HepG2 (cell line): Measurements from ENCODE around the gene CST3.

Experiments
- FOXA3 ChIP-seq: IDR thresholded peaks from 2 replicates; pipeline ENCODE4 v1.6.1; 2016; ENCODE audit warnings: missing genetic modification reagents, missing compliant biosample characterization
- GABPA ChIP-seq, 2 experiments: IDR thresholded peaks; 2 replicates each; pipeline ENCODE4 v1.6.1; 2011 to 2016; ENCODE audit warnings: low read depth in 2 of 2, low read length in 1 of 2, missing biosample characterization in 1 of 2, missing genetic modification characterization in 1 of 2
- JUNB ChIP-seq: sonication (generic); formaldehyde crosslinking; IDR thresholded peaks from 2 replicates; pipeline ENCODE4 v1.8.0; 2022; ENCODE audit warnings: missing genetic modification reagents, mild to moderate bottlenecking, borderline replicate concordance
- KAT7 ChIP-seq: IDR thresholded peaks from 2 replicates; pipeline ENCODE4 v1.6.1; 2018; ENCODE audit warnings: borderline replicate concordance, missing compliant biosample characterization
- SMAD9 ChIP-seq: sonication (generic); formaldehyde crosslinking; IDR thresholded peaks from 2 replicates; pipeline ENCODE4 v1.5.1; 2020; ENCODE audit warnings: mild to moderate bottlenecking, missing genetic modification reagents
- ZNF331 ChIP-seq: sonication (generic); formaldehyde crosslinking; IDR thresholded peaks from 2 replicates; pipeline ENCODE4 v1.4.0; 2020; ENCODE audit warnings: missing genetic modification reagents
- TF ChIP-seq, protein P1 (sequence below): sonication (generic); formaldehyde crosslinking; IDR thresholded peaks from 2 replicates; pipeline ENCODE4 v1.5.0; 2020; ENCODE audit warnings: mild to moderate bottlenecking, missing genetic modification reagents, moderate library complexity
- TF ChIP-seq, protein P2 (sequence below), 2 experiments: IDR thresholded peaks; 2 replicates each; pipeline ENCODE4 v1.6.1; 2011 to 2012; ENCODE audit warnings: low read length in 2 of 2, borderline replicate concordance in 1 of 2, low read depth in 1 of 2, mild to moderate bottlenecking in 1 of 2, moderate library complexity in 1 of 2

DNA sequence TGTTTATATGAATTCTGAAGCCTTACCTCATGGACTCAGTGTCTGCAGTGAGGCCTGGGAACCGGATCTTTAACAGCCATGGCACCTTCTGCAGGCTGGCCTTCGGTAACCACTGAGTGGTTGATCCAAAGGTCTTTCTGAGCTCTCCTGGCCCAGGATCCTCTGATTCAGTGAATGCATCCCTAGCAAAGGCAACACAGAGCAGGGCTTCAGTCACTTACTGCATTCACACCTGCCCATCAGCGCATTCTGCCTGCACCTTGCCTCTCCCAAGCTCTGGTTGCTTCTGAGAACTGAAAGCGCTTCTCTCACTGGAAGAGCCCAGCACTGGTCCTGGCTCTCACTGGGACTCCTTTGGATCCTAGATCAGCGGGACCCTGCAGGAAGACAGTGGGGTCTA lies 23.6 kb downstream of the CST3 start:
- no peak for TF ChIP-seq GABPA (IDR thresholded peaks at IDR 0.05; ENCODE audit: low read depth, low read length)
- no peak for TF ChIP-seq GABPA (CRISPR knock-in tag; IDR thresholded peaks at IDR 0.05; ENCODE audit: low read depth)
- TF ChIP-seq, protein P1, sequence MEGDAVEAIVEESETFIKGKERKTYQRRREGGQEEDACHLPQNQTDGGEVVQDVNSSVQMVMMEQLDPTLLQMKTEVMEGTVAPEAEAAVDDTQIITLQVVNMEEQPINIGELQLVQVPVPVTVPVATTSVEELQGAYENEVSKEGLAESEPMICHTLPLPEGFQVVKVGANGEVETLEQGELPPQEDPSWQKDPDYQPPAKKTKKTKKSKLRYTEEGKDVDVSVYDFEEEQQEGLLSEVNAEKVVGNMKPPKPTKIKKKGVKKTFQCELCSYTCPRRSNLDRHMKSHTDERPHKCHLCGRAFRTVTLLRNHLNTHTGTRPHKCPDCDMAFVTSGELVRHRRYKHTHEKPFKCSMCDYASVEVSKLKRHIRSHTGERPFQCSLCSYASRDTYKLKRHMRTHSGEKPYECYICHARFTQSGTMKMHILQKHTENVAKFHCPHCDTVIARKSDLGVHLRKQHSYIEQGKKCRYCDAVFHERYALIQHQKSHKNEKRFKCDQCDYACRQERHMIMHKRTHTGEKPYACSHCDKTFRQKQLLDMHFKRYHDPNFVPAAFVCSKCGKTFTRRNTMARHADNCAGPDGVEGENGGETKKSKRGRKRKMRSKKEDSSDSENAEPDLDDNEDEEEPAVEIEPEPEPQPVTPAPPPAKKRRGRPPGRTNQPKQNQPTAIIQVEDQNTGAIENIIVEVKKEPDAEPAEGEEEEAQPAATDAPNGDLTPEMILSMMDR (CRISPR knock-in tag), result no peak
- TF ChIP-seq FOXA3 (CRISPR knock-in tag), result no peak
- no peak for TF ChIP-seq KAT7 (CRISPR knock-in tag)
- no peak for TF ChIP-seq JUNB (CRISPR knock-in tag)
- TF ChIP-seq SMAD9 (CRISPR knock-in tag), result no peak
- TF ChIP-seq ZNF331 (CRISPR knock-in tag), result no peak
- TF ChIP-seq, protein P2, sequence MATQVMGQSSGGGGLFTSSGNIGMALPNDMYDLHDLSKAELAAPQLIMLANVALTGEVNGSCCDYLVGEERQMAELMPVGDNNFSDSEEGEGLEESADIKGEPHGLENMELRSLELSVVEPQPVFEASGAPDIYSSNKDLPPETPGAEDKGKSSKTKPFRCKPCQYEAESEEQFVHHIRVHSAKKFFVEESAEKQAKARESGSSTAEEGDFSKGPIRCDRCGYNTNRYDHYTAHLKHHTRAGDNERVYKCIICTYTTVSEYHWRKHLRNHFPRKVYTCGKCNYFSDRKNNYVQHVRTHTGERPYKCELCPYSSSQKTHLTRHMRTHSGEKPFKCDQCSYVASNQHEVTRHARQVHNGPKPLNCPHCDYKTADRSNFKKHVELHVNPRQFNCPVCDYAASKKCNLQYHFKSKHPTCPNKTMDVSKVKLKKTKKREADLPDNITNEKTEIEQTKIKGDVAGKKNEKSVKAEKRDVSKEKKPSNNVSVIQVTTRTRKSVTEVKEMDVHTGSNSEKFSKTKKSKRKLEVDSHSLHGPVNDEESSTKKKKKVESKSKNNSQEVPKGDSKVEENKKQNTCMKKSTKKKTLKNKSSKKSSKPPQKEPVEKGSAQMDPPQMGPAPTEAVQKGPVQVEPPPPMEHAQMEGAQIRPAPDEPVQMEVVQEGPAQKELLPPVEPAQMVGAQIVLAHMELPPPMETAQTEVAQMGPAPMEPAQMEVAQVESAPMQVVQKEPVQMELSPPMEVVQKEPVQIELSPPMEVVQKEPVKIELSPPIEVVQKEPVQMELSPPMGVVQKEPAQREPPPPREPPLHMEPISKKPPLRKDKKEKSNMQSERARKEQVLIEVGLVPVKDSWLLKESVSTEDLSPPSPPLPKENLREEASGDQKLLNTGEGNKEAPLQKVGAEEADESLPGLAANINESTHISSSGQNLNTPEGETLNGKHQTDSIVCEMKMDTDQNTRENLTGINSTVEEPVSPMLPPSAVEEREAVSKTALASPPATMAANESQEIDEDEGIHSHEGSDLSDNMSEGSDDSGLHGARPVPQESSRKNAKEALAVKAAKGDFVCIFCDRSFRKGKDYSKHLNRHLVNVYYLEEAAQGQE (IDR thresholded peaks at IDR 0.05; ENCODE audit: borderline replicate concordance in 1 of 2, low read depth in 1 of 2, low read length in 2 of 2), result no peak
